Endothelial cell of umbilical vein (primary cell): Measurements from ENCODE around the gene ACSL4. TPM values are rescaled to one million over a fixed set of nuclear protein-coding genes. Genes with fewer than 3 reads are reported as not detected.

Experiments used
- BruUV-seq: library from RNA; stranded (reverse); fragments of 400-500 nt; replicated peaks from 2 replicates; lab custom pipeline; 2021; lab: Mats Ljungman, UMichigan
- CTCF ChIA-PET: fragments of 300-600, 350-600 bp; sonication (Branson Sonifier 250); formaldehyde crosslinking; loops from one replicate; lab custom pipeline; 2021; ENCODE audit warnings: antibody characterized with exemption, inconsistent platforms; lab: Charles Lee
- POLR2A ChIA-PET: fragments of 300-600, 350-600 bp; sonication (Branson Sonifier 250); formaldehyde crosslinking; loops from one replicate; lab custom pipeline; 2021; ENCODE audit warnings: antibody characterized with exemption, inconsistent platforms; lab: Charles Lee
- DNase-seq: peaks from one replicate; pipeline ENCODE4 v3.0.0-alpha.2; 2011; ENCODE audit warnings: low read depth, low spot score
- FAIRE-seq: peaks from 2 replicates; lab custom pipeline; 2011; peaks lifted over from hg19 to GRCh38; lab: Jason Lieb, UNC
- H2AFZ ChIP-seq: 2 replicates; pipeline ENCODE4 v1.6.0; 2012; ENCODE audit warnings: low read depth, low read length, control low read depth, inconsistent platforms
- H3K27ac ChIP-seq: 2 replicates; pipeline ENCODE4 v1.5.1; 2011; ENCODE audit warnings: low read depth, mild to moderate bottlenecking, control low read depth, low read length, moderate library complexity; ENCODE audit not compliant: insufficient read depth
- H3K27me3 ChIP-seq, 2 experiments: 2 replicates each; pipeline versions ENCODE4 v1.6.0 to v1.6.1; 2011; ENCODE audit warnings: low read length in 2 of 2, mixed read lengths in 1 of 2; ENCODE audit not compliant: control insufficient read depth in 2 of 2, insufficient read depth in 2 of 2
- H3K36me3 ChIP-seq, 2 experiments: 2 replicates in 1 of 2; 3 replicates in 1 of 2; pipeline ENCODE4 v1.5.1; 2011; ENCODE audit warnings: low read length in 2 of 2, mild to moderate bottlenecking in 1 of 2, moderate library complexity in 1 of 2; ENCODE audit not compliant: control insufficient read depth in 2 of 2, insufficient read depth in 2 of 2; ENCODE audit errors: extremely low read depth in 1 of 2
- H3K4me1 ChIP-seq: 3 replicates; pipeline ENCODE4 v1.5.1; 2011; ENCODE audit warnings: mild to moderate bottlenecking, low read length; ENCODE audit not compliant: control insufficient read depth, insufficient read depth; ENCODE audit errors: extremely low read depth
- H3K4me2 ChIP-seq: 2 replicates; pipeline ENCODE4 v1.6.1; 2011; ENCODE audit warnings: low read length, control low read depth, mixed read lengths; ENCODE audit not compliant: insufficient read depth
- H3K4me3 ChIP-seq, 3 experiments: fragments of 200-600 bp in 1 of 3; sonication (generic), shearing (Covaris generic) in 1 of 3; replicated peaks in 1 of 3; 2 replicates each; pipeline ENCODE4 v1.5.1; 2011 to 2016; ENCODE audit warnings: control low read depth in 3 of 3, low read length in 3 of 3, mild to moderate bottlenecking in 2 of 3, inconsistent platforms in 1 of 3, low read depth in 1 of 3, moderate library complexity in 1 of 3; ENCODE audit not compliant: insufficient read depth in 1 of 3
- H3K79me2 ChIP-seq: 2 replicates; pipeline ENCODE4 v1.6.0; 2012; ENCODE audit warnings: low read length, inconsistent platforms; ENCODE audit not compliant: control insufficient read depth, insufficient read depth
- H3K9ac ChIP-seq: replicated peaks from 2 replicates; pipeline ENCODE3; 2011; ENCODE audit warnings: low read length, control low read depth; ENCODE audit not compliant: insufficient read depth; ENCODE audit errors: extremely low read depth
- H3K9me1 ChIP-seq: replicated peaks from 3 replicates; pipeline ENCODE4 v1.6.0; 2011; ENCODE audit warnings: mild to moderate bottlenecking, low read length; ENCODE audit not compliant: control insufficient read depth, insufficient read depth; ENCODE audit errors: extremely low read depth
- H3K9me3 ChIP-seq: replicated peaks from 2 replicates; pipeline ENCODE4 v1.5.1; 2012; ENCODE audit warnings: low read length, inconsistent platforms; ENCODE audit not compliant: control insufficient read depth, insufficient read depth
- H4K20me1 ChIP-seq: replicated peaks from 2 replicates; pipeline ENCODE3; 2011; ENCODE audit warnings: mild to moderate bottlenecking, low read length; ENCODE audit not compliant: control insufficient read depth, insufficient read depth; ENCODE audit errors: extremely low read depth
- CTCF ChIP-seq, 2 donors: IDR thresholded peaks; 1 replicate in 1 of 2; 2 replicates in 1 of 2; pipeline ENCODE4 v1.5.1; 2011; ENCODE audit warnings: low read length in 2 of 2, mild to moderate bottlenecking in 2 of 2, moderate library complexity in 2 of 2, control low read depth in 1 of 2, inconsistent platforms in 1 of 2, low read depth in 1 of 2; ENCODE audit not compliant: insufficient read depth in 1 of 2; ENCODE audit errors: extremely low read depth in 1 of 2
- EZH2 ChIP-seq: IDR thresholded peaks from 2 replicates; pipeline ENCODE4 v1.6.1; 2012; ENCODE audit warnings: borderline replicate concordance, low read depth, mild to moderate bottlenecking, moderate library complexity, low read length, inconsistent platforms; ENCODE audit not compliant: severe bottlenecking
- FOS ChIP-seq: IDR thresholded peaks from 2 replicates; pipeline ENCODE4 v1.6.1; 2011; ENCODE audit warnings: mild to moderate bottlenecking, low read length, moderate library complexity, borderline replicate concordance; ENCODE audit not compliant: insufficient read depth
- GATA2 ChIP-seq: IDR thresholded peaks from 2 replicates; pipeline ENCODE4 v1.7.0; 2011; ENCODE audit warnings: low read depth, mild to moderate bottlenecking, moderate library complexity, mixed read lengths, low read length; ENCODE audit not compliant: insufficient read length, insufficient read depth
- JUN ChIP-seq: IDR thresholded peaks from 2 replicates; pipeline ENCODE4 v1.6.1; 2011; ENCODE audit warnings: borderline replicate concordance, low read depth; ENCODE audit not compliant: insufficient read length, insufficient read depth
- MAX ChIP-seq: IDR thresholded peaks from 2 replicates; pipeline ENCODE4 v1.6.1; 2011; ENCODE audit not compliant: insufficient read depth, insufficient read length
- MYC ChIP-seq: IDR thresholded peaks from one replicate; pipeline ENCODE4 v1.6.1; 2011; ENCODE audit warnings: mild to moderate bottlenecking, low read depth, low read length
- POLR2A ChIP-seq: IDR thresholded peaks from 2 replicates; pipeline ENCODE4 v1.6.1; 2012; ENCODE audit warnings: low read depth, mild to moderate bottlenecking, control low read depth, low read length
- POLR2AphosphoS5 ChIP-seq: IDR thresholded peaks from 2 replicates; pipeline ENCODE4 v1.6.1; 2012; ENCODE audit warnings: low read depth, mild to moderate bottlenecking, control low read depth, low read length, moderate library complexity; ENCODE audit not compliant: insufficient read depth
- dilution Hi-C: fragments of 300-500 bp; cut with MboI; formaldehyde crosslinking; loops from one replicate; pipeline ENCODE4 v1.15.0; 2019; ENCODE audit warnings: low sequenced_read_pairs; ENCODE audit not compliant: extremely low pct_ligation_motif_present
- intact Hi-C: fragments of 100-400 bp; cut with micrococcal nuclease; formaldehyde crosslinking; loops from one replicate; pipeline ENCODE4 v1.10.0; 2022
- polyA plus RNA-seq, 4 experiments: library from polyadenylated mRNA; depleted of rRNA in 3 of 4; stranded (reverse) in 3 of 4; unstranded in 1 of 4; fragments of >200 nt; gene quantifications; 2 replicates each; pipeline versions ENCODE4 v1.2.1 to v1.2.3, GENCODE V29; 2011 to 2012; ENCODE audit warnings: missing spikeins in 1 of 4
- total RNA-seq: library from RNA; stranded (reverse); gene quantifications from 2 replicates; pipeline ENCODE4 v1.2.3, GENCODE V29; 2021

The ACSL4 gene
- total and polyA plus RNA-seq, 2 donors (not counting 3 experiments of a cell fraction or from before 2014, with no cell fraction given), result 20.7 to 85.5 TPM

DNA sequence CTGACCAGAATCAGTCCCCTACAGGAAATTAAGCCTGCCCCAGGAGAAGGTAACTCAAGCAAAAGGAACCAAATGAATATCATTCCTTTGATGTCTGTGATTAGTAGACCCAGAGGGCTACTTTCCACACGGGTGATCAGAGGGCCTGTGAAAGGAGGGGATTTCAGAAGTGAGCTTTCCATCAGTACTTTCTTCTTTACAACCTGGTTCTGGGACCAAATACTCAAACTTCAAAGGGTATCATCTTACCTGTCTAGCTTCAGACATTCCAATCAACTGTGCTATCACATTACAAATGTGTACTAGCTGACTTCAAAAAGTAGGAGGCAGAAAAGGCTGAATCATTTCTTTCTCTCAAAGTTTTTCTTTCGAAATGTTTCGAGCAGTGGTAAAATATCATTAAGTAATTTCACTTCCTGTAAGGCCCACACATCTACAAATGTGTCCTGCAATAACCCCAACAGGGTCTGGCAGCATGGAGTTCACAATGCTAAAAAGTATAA, 23.9 kb downstream of the ACSL4 start:
- Histone ChIP-seq H4K20me1 (no peaks in the 10 kb centered on the region), H3K27me3 (no peaks in the 10 kb centered on the region), H3K9ac (no peak overlapping the region), H3K79me2 (peaks cover 98% of the 10 kb centered on the region), H3K36me3 (no peaks in the 10 kb centered on the region), H3K4me3 (no peak overlapping the region), H3K4me1 (peaks cover 12% of the 10 kb centered on the region), H3K4me2 (no peak overlapping the region), H3K9me3 (no peaks in the 10 kb centered on the region), H3K9me1 (no peaks in the 10 kb centered on the region), H2AFZ (no peak overlapping the region), H3K27ac (peak overlapping the region; percentile 5)
- no TSS peak for BruUV-seq
- CTCF ChIA-PET, result interaction anchor here (1.0 to 9.7 kb wide), 4 partner anchors 148 to 437 kb away, joined by 3 to 241 read pairs (median 53); no protein-coding TSS in a partner anchor
- dilution Hi-C loops, result no loop called here
- DNase-seq (peak; percentile 6), FAIRE-seq (no peak)
- TF ChIP-seq POLR2A, result no peak
- no peak for TF ChIP-seq JUN
- no peak for TF ChIP-seq CTCF (IDR thresholded peaks at IDR 0.05; ENCODE audit: extremely low read depth in 1 of 2, insufficient read depth in 1 of 2, low read depth in 1 of 2, low read length in 2 of 2)
- TF ChIP-seq MAX, result no peak
- TF ChIP-seq EZH2, result no peak
- TF ChIP-seq GATA2, result no peak
- no peak for TF ChIP-seq FOS
- no peak for TF ChIP-seq MYC
- no peak for TF ChIP-seq POLR2AphosphoS5
- POLR2A ChIA-PET, result no interaction called here
- intact Hi-C loops, result no loop called here
